ENCODE data around the gene YEATS2.
"Not testable (repeated sequence)": the region's sequence is repeated elsewhere in the genome, so short reads cannot be mapped to it uniquely, and the experiment has no call there.

YEATS2 gene

DNA sequence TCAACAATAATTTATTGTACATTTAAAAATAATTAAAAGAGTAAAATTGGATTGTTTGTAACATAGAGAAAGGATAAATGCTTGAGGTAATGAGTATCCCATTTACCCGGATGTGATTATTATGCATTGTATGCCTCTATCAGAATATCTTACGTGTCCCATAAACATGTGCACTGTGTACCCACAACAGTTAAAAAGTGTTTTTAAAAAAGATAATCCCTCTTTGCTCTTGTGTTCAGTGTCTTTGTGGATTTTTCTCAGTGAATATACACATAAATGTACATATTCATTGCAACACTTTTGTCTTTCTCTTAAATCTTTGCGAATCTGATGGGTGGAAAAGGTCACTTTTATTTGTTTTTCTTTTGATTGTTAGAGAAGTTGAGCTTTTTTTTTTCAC is 20.4 kb downstream of the YEATS2 start:
- no peak for DNase-seq

DNA sequence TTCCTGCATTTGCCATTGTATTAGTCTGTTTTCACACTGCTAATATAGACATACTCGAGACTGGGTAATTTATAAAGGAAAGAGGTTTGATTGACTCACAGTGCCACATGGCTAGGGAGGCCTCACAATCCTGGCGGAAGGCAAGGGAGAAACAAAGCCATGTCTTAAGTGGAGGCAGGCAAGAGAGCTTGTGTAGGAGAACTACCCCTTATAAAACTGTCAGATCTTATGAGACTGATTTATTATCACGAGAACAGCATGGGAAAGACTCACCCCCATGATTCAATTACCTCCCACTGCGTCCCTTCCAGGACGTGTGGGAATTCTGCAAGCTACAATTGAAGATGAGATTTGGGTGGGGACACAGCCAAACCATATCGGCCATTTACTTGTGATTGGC is 27.8 kb downstream of the YEATS2 start:
- no peak for DNase-seq

DNA sequence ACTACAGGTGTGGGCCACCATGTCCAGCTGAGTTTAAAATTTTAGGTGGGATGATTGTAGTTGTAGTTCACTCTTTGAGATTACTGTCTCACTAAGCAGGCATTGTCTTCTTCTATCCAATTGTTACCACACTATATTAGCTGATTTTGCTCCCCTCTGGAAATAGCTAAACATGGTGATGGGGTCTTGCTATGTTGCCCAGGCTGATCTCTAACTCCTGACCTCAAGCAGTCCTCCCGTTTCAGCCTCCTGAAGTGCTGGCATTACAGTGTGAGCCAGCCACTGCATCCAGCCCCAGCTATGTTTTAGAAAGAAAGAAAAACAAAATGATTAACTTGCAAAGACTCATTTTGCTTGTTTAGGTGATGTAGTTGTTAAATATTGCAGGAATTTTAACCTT is 30.6 kb downstream of the YEATS2 start:
- no peak for DNase-seq

DNA sequence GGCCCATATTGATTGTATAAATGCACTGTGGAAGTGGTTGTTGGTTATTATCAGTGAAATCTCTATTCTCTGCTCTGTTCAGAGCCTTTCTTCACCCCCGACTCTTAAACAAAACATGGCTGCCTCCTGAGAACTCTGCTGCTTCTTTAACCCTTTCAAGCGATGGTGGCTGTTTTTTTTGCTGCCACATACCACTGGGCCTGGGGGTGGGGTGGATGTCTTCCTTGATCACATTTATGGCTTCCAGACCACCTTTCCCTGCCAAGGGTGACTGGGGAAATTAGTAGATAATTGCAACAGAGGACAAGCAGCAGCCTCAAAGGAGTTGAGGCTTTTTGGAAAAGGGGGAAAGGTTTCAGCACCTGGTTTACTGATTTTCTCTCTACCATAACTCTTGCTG is 32.8 kb downstream of the YEATS2 start:
- no peak for DNase-seq

DNA sequence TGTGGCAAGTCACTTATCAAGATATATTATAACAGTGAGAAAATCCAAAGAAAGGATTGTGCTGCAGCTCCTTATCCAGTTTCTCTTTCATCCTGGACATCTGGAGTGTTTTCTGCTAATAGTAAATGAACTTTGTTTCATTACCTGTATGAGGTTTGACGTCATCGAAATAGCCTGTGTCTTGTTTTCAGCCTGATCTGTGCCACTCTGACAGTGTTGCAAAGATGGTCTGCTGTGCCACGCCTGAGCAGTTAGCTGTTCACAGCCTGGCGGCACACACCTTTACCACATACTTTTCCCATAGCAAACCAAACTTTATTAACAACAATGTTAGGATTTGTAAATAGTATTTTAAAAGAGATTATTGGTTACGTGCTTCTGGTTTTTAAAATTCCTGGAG is 34.0 kb downstream of the YEATS2 start:
- no peak for DNase-seq

DNA sequence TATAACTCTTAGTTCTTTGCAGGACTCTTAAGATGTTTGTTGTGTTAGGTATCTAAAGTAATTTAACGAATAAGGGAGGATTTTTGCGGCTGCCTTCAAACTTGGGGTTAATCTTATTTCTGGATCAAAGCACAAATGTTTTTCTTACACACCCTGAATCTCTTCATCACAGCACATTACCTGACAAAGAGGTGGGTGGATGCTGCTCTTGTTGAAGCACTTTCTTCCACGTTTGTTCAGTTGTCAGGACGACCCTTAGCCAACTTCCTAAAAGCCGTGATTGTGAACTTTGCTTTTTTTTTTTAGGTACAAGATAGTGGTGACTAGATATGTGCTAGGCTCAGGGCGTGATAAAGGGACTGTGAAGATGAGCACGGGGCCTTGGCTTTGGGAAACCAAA is 36.0 kb downstream of the YEATS2 start:
- no peak for DNase-seq

DNA sequence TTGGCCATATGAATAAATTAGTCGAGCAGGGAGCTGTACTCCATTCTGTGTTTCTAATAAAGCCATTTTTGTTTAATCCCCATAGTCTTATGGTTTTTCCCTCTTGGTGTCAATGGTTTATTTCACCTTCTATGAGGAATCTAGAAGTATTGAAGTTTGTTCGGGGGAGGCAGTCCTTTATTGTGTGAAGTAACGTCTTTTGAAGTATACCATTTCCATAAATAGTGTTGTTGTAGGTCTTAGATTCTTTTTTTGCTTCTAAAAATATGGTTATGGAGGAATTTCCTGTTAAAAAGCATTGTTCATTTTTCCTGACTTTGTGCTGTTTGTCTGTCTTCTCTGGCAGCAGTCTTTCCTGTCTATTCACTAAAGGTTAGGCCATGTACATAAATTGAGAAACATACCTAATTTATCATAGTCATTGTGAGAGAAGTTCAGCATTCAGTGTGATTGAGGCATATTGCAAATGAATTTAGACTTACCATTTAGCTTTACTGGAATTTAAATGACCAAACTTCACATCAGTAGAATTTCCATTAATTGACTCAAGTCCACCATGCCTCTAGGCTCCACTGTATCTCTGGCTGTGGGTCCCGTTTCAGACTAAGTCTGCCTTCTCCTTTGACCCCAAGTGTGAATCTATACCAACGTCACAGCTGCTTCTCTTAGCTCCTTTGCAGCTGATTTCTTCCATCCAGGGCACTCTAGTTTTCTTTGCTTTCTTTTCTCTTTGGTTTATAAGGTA is 37.3 kb downstream of the YEATS2 start:
- no peak for DNase-seq

DNA sequence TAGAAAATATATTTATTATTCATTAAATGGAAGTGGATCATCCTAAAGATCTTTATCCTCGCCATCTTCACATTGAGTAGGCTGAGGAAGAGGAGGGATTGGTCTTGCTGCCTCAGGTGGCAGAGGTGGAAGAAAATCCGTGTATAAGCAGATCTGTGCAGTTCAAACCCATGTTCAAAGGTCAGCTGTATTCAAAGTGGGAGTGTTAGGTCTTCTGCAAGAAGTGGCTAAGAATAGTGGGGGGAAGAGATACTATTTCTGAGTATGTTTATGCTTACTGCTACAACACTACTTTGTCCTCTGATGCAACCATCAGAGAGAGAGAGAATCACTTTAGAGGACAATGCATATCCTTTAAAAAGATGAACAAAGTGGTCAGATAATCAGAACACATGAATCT is 39.5 kb downstream of the YEATS2 start:
- DNase-seq: no peak

DNA sequence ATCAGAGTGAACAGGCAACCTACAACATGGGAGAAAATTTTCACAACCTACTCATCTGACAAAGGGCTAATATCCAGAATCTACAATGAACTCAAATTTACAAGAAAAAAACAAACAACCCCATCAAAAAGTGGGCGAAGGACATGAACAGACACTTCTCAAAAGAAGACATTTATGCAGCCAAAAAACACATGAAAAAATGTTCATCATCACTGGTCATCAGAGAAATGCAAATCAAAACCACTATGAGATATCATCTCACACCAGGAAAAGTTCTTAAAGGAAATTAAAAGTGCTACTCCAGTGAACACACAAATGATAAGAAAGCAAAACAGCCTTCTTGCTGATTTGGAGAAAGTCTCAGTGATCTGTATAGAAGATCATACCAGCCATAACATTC is 42.6 kb downstream of the YEATS2 start:
- not testable (repeated sequence) for DNase-seq

DNA sequence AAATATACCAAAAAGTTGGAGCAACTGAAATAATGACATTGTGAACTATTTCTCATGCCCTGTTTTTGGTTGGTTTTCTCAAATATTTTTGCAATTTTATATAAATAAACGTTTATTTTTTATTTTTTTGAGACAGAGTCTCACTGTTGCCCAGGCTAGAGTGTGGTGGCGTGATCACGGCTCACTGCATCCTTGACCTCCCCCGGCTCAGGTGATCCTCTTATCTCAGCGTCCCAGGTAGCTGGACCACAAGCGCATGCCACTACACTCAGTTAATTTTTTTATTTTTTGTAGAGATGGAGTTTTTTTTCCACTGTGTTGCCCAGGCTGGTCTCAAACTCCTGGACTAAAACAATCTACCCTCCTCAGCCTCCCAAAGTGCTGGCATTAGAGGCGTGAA is 45.6 kb downstream of the YEATS2 start:
- DNase-seq: no peak

DNA sequence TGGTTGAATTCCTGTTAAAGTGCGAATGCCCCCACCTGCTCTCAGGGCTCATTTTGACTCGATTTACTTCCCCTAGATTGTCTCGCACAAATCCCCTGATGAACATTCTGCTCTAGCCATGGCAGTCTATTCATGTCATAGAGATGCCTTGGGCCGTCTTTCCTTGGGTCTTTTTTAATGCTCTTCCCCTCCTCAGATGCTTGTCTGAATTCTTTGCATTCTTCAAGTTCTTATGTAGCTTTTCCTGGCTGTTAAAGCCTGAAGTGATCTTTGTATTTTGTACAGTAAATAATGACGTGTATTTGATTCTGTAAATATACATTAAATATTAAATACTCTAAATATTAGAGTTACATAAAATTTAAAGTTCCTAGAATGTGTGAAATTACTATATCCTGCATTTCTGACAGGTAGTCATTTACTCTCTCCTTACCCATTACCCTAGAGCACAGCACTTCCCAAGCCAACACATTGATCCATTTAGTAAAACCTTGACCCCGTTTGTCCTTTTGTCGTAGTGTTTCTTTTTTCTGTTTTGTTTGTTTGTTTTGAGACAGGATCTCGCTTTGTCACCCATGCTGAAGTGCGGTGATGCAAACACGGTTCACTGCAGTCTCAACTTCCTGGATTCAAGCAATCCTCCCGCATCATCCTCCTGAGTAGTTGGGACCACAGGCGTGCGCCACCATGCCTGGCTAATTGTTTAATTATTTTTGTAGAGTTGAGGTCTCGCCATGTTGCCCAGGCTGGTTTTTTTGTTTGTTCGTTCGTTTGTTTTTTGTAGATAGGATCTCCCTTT is 47.9 kb downstream of the YEATS2 start:
- DNase-seq: no peak

DNA sequence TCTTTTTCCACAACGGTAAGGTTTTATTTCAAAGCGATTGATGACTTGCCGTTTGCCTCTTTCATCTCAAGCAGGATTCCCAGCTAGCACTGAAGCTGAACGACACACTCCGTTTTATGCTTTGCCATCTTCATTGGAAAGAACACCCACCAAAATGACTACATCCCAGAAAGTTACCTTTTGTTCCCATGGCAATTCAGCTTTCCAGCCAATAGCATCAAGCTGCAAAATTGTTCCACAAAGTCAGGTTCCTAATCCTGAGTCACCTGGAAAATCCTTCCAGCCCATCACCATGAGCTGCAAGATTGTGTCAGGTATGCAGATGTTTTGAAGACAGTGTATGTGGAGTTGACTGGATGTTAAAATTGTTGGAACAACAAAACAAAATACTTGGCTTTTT is 56.5 kb downstream of the YEATS2 start:
- no peak for DNase-seq

DNA sequence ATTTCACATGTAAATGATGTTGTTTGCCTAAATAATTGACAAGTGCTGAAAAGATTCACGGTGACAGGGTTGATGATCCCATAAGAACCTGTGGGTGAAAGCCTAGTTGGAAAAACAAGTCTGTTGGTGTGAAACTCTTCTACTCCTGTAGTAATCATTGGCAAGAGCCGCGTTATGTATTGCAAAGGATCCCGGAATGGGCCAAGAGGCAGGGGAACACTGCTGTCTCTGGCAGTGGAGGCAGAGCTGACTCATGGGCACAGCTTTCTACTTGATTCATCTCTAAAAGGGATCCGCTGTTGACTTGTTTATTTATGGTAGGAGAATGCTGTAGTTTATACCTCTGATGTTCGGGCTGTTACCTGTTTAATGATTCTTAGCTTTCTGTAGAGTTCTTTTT is 64.7 kb downstream of the YEATS2 start:
- no peak for DNase-seq

DNA sequence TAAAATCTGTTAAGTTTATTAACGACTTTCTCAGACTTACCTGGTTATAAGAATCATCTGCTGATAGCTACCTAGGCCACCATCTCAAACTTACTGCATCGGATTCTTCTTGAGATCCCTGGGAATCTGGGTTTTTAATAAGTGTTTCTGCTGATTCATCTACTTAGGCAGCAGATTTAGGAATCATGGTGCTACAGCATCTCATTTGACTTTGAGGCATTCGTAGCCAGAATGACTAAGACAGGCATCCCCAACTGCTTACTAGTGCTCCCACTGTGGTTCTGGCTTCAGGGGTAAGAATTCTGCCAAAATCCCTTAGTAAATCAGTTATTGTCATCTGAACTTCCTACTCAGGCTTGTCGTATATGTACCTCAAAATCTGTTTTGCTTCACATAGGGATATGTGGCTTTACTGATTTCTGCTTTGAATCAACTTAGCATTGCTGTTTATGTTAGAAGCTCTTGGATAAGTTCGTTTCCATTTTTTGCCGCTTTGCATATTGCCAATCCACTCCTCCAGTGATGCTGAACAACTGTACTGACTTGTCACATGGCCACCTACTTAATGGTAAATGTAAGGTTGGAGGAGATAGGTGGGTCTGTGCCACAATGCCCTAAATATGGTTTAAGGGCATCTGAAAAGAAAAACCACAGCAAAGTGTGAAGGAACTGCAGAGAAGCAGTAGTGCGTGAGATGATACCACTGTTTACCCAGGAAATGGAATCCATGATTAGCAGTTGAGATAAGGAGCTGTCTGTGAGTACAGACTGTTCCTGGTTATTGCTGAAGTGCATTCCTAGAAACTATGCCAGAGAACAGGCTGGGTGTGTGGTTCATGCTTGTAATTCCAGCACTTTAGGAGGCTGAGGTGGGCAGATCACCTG is 67.5 kb downstream of the YEATS2 start:
- DNase-seq: no peak

DNA sequence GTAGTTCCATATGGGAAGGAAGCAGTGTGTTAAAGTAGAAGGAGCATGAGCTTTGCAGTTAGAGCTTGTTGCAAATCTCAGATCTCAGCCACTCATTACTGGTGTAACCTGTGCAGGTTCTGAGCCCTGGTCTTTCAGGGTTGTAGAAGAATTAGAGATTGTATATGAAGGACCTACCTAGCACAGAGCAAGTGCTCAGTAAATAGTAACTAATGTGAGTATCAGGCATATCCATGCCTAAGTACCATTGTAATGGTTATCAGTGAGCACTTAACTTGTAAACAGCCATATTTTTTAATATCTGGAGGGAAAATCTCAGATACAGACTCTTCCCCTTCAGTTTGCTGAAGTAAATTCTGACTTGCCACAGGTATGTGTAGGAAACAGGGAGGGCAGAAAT is 68.5 kb downstream of the YEATS2 start:
- no peak for DNase-seq

DNA sequence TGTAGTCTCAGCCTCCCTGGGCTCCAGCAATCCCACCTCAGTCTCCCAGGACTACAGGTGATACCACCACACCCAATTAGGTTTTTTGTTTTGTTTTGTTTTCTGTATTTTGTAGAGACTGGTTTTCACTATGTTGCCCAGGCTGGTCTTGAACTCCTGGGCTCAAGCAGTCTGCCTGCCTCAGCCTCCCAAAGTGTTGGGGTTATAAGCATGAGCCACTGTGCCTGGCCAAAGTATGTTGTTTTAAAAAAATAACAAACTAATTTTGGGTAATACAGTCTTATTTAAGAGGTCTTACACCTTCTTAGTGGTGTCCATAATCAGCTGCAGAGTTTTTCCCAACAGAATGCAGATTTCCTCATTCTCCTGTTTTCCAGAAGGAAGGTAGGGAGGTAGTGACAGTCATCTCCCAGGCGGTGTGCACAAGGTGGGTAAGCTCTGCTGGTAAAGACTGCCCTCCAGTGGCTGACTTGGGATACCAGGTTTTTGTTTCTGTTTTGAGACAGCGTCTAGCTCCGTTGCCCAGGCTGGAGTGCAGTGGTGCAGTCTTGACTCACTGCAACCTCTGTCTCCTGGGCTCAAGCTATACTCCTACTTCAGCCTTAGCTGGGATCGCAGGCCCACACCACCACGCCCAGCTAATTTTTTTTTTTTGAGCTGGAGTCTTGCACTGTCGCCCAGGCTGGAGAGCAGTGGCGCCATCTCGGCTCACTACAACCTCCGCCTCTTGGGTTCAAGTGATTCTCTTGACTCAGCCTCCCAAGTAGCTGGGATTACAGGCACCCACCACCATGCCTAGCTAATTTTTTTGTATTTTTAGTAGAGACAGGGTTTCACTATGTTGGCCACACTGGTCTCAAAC is 69.4 kb downstream of the YEATS2 start:
- peak; percentile 79 for DNase-seq

DNA sequence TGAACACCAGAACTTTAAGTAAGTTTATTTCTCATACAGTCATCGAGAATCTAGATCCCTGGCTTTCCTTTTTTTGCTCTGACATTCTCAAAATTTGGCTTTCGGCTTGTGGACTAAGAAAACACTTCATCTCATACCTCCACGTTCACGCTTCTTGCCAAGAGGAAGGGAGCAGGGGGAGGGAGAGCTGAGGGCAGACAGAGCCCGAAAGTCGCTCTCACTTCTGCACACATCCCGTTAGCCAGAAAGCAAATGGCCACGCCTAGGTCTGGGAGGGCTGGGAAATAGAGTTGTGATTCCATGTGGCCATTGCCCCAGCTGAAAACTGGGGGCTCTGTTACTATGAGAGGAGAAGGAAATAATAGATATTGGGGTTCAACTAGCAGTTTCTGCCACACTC is 70.5 kb downstream of the YEATS2 start:
- DNase-seq: no peak

DNA sequence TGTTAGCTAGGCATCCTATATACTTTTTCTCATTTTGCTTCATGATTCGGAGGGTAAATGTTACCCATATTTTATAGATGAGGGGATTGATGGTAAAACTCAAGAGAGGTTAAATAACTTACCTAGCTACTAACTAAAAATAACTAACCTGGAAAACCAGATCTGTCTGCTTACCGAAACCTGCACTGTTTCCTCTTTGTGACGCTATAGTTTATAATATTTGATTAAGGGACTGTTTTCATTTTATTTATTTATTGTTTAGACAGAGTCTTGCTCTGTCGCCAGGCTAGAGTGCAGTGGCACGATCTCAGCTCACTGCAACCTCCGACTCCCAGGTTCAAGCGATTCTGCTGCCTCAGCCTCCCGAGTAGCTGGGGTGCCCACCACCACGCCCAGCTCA is 71.9 kb downstream of the YEATS2 start:
- DNase-seq: no peak

DNA sequence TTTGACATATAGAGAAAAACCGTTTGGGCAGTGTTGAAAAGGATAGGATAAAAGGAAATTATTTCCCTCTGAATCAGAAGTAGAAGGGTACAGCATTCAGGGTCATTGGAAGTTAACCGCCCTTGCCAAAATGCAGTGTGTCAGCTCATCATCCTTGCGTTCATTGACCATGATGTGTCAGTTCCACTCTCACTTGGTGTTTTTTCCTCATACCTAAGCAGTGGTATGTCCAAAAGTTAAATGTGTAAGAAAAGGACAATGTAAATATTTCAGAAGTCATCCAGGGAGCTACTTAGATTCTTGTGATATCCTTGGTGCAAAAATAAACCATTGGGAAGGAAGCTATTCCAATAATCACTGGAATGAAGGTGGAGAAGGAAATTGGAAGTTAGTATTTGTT is 77.0 kb downstream of the YEATS2 start:
- DNase-seq: no peak

DNA sequence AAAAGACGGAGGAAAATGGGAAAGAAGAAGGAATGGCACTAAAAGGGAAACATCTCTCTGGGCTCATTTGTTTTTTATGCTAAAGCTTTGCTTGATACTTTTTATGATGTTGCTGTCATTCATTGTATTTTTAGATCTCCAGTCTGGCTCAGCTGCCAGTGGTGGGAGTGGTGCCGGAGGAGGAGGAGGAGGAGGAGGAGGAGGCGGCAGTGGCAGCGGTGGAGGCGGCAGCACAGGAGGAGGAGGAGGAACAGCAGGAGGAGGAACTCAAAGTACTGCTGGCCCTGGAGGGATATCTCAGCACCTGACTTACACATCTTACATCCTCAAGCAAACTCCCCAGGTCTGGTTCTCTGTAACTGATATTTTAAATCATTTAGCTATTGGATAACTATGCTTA is 78.2 kb downstream of the YEATS2 start:
- no peak for DNase-seq

DNA sequence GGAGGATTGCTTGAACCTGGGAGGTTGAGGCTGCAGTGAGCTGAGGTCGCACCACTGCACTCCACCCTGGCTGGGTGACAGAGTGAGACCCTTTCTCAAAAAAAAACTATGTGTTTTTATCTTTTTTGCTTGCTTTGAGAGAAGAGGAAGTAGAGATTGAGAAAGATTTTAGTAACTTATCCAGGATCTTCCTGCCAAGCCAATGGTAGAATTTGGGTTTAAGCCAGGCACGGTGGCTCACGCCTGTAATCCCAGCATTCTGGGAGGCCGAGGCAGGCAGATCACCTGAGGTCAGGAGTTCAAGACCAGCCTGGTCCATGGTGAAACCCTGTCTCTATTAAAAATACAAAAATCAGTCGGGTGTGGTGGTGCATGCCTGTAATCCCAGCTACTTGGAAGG is 78.9 kb downstream of the YEATS2 start:
- not testable (repeated sequence) for DNase-seq

DNA sequence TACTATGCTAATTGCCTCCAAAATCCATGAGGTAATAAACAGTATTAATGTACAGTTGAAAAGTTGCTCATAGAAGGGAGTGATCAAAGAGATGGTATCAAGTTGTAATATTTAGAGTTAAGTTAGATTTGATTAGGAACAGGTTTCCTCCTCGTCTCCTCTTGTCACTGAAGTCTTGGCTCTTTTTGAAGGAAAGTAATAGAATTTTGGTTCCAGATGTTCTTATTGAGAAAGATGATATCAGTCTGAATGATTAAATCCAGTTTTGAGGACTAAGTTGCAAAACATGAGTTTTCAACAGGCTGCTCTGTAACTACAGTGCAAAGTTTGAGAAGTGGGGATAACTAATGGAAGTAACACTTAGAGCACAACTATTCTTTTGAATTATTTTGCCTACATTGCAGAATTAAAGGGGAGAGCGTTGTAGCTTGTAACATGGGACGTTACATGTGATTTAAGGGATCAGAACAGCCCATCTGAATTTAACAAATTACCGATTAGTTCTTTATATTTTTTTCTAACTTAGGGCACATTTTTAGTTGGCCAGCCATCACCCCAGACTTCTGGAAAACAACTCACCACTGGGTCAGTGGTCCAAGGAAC is 79.5 kb downstream of the YEATS2 start:
- no peak for DNase-seq
